ENCODE data around the gene JAK3. TPM values are rescaled to one million over a fixed set of nuclear protein-coding genes. Genes with fewer than 3 reads are reported as not detected.

The JAK3 gene
- total and polyA plus RNA-seq, 2 of the 13 experiments (the other 11 are each of a cell fraction or from before 2014, with no cell fraction given), result 3.4 to 18.6 TPM

- in situ Hi-C loops (cut with HindIII; ENCODE audit: extremely low pct_ligation_motif_present, low pct_unique_long_range_greater_than_20kb), result no loop called here
- no peak for FAIRE-seq
Measured at GRCh38 chr19:17862711-17863519, 15.1 kb upstream of the JAK3 start.

More at GRCh38 chr19:17862711-17863519, 15.1 kb upstream of the JAK3 start:
- H3K79me2 ChIP-seq (ENCODE audit: insufficient read depth, low read length), result peaks cover 27% of the 10 kb centered on the region
- no peak overlapping the region for H3K9ac ChIP-seq (ENCODE audit: insufficient read depth, low read depth, low read length)
- ChIA-PET CTCF (ENCODE audit: low intra/inter-chr PET ratio, low total read pairs) (no interaction called here), POLR2A (interaction anchor here (1.6 kb wide), 1 partner anchor 16 kb away, joined by 3 read pairs; no protein-coding TSS in a partner anchor)
- DNase-seq (ENCODE audit: low spot score) (no peak), ATAC-seq (no peak)
- H3K27ac ChIP-seq (ENCODE audit: extremely low read length, insufficient read depth, low read length), result no peak overlapping the region
- H3K4me1 ChIP-seq (ENCODE audit: insufficient read depth, low read length), result peaks cover 44% of the 10 kb centered on the region
- H3K4me2 ChIP-seq (ENCODE audit: low read depth, low read length), result no peak overlapping the region
- H3K9me3 ChIP-seq (ENCODE audit: low read length), result no peaks in the 10 kb centered on the region
- TF ChIP-seq ELK4 (CRISPR knock-in tag; IDR thresholded peaks at IDR 0.05; ENCODE audit: borderline replicate concordance), result no peak
- TF ChIP-seq GZF1 (CRISPR knock-in tag; IDR thresholded peaks at IDR 0.05), result no peak
- TF ChIP-seq KMT2B (CRISPR knock-in tag; IDR thresholded peaks at IDR 0.05), result no peak
- TF ChIP-seq RBM22 (optimal IDR thresholded peaks at IDR 0.05; ENCODE audit: low read length), result peak; percentile 67
- peak; percentile 31 for TF ChIP-seq HNRNPLL (IDR thresholded peaks at IDR 0.05; ENCODE audit: low read depth, low read length, poor library complexity, severe bottlenecking)
- TF ChIP-seq AGO2 (optimal IDR thresholded peaks at IDR 0.05; ENCODE audit: low read depth, low read length), result peak; percentile 94
- TF ChIP-seq RBFOX2 (IDR thresholded peaks at IDR 0.05; ENCODE audit: low read depth, low read length), result peak; percentile 83
- TF ChIP-seq NR0B2 (CRISPR knock-in tag; IDR thresholded peaks at IDR 0.05), result 0 out of 2 replicates have a peak, but pooled peaks have one; percentile 21
- TF ChIP-seq HNRNPL (IDR thresholded peaks at IDR 0.05; ENCODE audit: low read depth, low read length), result 0 out of 2 replicates have a peak, but pooled peaks have one; percentile 23
- peaks cover 55% of the 10 kb centered on the region for H4K20me1 ChIP-seq (ENCODE audit: insufficient read depth, low read length)
- intact Hi-C loops (cut with micrococcal nuclease; ENCODE audit: unreplicated experiment), result no loop called here
- no peak overlapping the region for H3K4me3 ChIP-seq (replicated peaks in 1 of 3; ENCODE audit: insufficient read depth in 1 of 3, low read depth in 2 of 3, low read length in 3 of 3)
- H3K36me3 ChIP-seq (replicated peaks in 1 of 2; ENCODE audit: control insufficient read depth in 1 of 2, insufficient read depth in 2 of 2, low read length in 2 of 2), result peaks cover 14 to 33% of the 10 kb centered on the region in 2 experiments
- no peak overlapping the region for H2AFZ ChIP-seq (ENCODE audit: low read length)
- WGBS (ENCODE audit: low lambda C conversion rate), result 97% methylated on average over 14 of the region's 31 CpGs
- no peaks in the 10 kb centered on the region; a peak in 1 of 5 replicates for H3K27me3 ChIP-seq (ENCODE audit: control insufficient read depth in 1 of 2, insufficient read depth in 2 of 2, low read length in 2 of 2)
- no TSS peak for BruUV-seq (replicated peaks)
